SU-DHL-6 (cell line): Measurements from ENCODE around the gene COL11A1.

Experiments used
- EZH2phosphoT487 ChIP-seq: fragments of 200-600 bp; sonication (generic), shearing (Covaris generic); conservative IDR thresholded peaks from 2 replicates; pipeline ENCODE4 v1.6.1; 2018; ENCODE audit warnings: mild to moderate bottlenecking, antibody characterized with exemption, low read length, moderate library complexity, mixed read lengths
- TF ChIP-seq, protein P1 (sequence below): fragments of 200-600 bp; sonication (generic); IDR thresholded peaks from one replicate; pipeline ENCODE4 v1.5.1; 2017; ENCODE audit warnings: antibody characterized with exemption, mild to moderate bottlenecking, low read length, moderate library complexity; ENCODE audit not compliant: insufficient read depth, poor library complexity, severe bottlenecking

DNA sequence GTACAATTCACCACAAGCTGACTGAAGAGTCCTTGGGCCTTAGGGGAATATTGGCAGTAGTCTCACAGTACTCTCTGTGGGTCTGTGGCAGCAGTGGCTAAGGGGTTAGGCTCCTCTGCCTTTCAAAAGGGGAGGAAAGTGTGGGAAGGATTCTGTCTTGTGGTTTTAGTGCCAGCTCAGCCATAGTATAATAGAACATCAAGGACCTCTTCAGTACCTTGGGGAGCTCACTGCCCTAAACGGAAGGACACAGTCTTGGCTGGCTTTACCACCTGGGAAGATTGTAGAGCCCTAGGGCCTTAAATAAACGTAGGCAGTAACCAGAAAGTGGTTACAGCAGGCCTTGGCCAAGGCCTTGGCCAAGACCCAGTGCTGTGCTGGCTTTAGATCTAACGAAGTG lies 265.7 kb downstream of the COL11A1 start:
- TF ChIP-seq, protein P1, sequence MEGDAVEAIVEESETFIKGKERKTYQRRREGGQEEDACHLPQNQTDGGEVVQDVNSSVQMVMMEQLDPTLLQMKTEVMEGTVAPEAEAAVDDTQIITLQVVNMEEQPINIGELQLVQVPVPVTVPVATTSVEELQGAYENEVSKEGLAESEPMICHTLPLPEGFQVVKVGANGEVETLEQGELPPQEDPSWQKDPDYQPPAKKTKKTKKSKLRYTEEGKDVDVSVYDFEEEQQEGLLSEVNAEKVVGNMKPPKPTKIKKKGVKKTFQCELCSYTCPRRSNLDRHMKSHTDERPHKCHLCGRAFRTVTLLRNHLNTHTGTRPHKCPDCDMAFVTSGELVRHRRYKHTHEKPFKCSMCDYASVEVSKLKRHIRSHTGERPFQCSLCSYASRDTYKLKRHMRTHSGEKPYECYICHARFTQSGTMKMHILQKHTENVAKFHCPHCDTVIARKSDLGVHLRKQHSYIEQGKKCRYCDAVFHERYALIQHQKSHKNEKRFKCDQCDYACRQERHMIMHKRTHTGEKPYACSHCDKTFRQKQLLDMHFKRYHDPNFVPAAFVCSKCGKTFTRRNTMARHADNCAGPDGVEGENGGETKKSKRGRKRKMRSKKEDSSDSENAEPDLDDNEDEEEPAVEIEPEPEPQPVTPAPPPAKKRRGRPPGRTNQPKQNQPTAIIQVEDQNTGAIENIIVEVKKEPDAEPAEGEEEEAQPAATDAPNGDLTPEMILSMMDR: no peak
- no peak for TF ChIP-seq EZH2phosphoT487
